HCT116 (cell line): Measurements from ENCODE around the gene MAPK10. TPM values are rescaled to one million over a fixed set of nuclear protein-coding genes. Genes with fewer than 3 reads are reported as not detected.

Experiments
- ATAC-seq: fragments of 200-7000 bp; cut with Tn5 transposase; 2 replicates; pipeline ENCODE4 v1.9.1; 2020; ENCODE audit warnings: mild to moderate bottlenecking, moderate library complexity
- BruUV-seq: library from RNA; stranded (reverse); fragments of 400-500 nt; replicated peaks from 2 replicates; lab custom pipeline; 2021; lab: Mats Ljungman, UMichigan
- CTCF ChIA-PET: fragments of 300-600 bp; sonication (Branson Sonifier 250); formaldehyde crosslinking; loops from one replicate; lab custom pipeline; 2021; ENCODE audit warnings: antibody characterized with exemption; lab: Charles Lee
- POLR2A ChIA-PET: fragments of 300-600, 350-600 bp; sonication (Branson Sonifier 250); formaldehyde crosslinking; loops from one replicate; lab custom pipeline; 2021; ENCODE audit warnings: antibody characterized with exemption; lab: Charles Lee
- RAD21 ChIA-PET, 2 experiments: fragments of 300-600 bp; sonication (Branson Sonifier 250); formaldehyde crosslinking; loops; one replicate each; lab custom pipeline; 2023; ENCODE audit warnings: low total read pairs in 2 of 2; ENCODE audit not compliant: uncharacterized antibody in 2 of 2, unreplicated experiment in 2 of 2, low non-redundant PET in 1 of 2; lab: Charles Lee
- DNase-seq: peaks from one replicate; pipeline ENCODE4 v3.0.0-alpha.2; 2010; ENCODE audit warnings: low read depth, low spot score
- H2AFZ ChIP-seq: fragments of 200-600 bp; shearing (Covaris generic), sonication (generic); 2 replicates; pipeline ENCODE4 v1.6.1; 2017; ENCODE audit warnings: low read depth, mixed run types, mixed read lengths, antibody characterized with exemption, low read length; ENCODE audit not compliant: poor library complexity, severe bottlenecking
- H3K27ac ChIP-seq: 2 replicates; pipeline ENCODE4 v1.5.1; 2012; ENCODE audit warnings: low read depth, low read length
- H3K27me3 ChIP-seq: fragments of 200-600 bp; sonication (generic); 2 replicates; pipeline ENCODE4 v1.6.1; 2016; ENCODE audit warnings: mixed run types, low read length, mixed read lengths; ENCODE audit not compliant: insufficient read depth
- H3K36me3 ChIP-seq, 2 experiments: fragments of 200-500 bp in 1 of 2; fragments of 200-600 bp in 1 of 2; sonication (Bioruptor generic) in 1 of 2; sonication (generic) in 1 of 2; 2 replicates each; pipeline versions ENCODE4 v1.5.1 to v1.6.1; 2014 to 2016; ENCODE audit warnings: low read length in 2 of 2, inconsistent platforms in 1 of 2, mixed read lengths in 1 of 2, mixed run types in 1 of 2; ENCODE audit not compliant: insufficient read depth in 2 of 2, control insufficient read depth in 1 of 2
- H3K4me1 ChIP-seq, 2 experiments: fragments of 200-600 bp in 1 of 2; sonication (generic) in 1 of 2; 2 replicates each; pipeline versions ENCODE4 v1.5.1 to v1.6.1; 2012 to 2017; ENCODE audit warnings: low read length in 2 of 2, inconsistent platforms in 1 of 2, mild to moderate bottlenecking in 1 of 2, mixed read lengths in 1 of 2, mixed run types in 1 of 2, moderate library complexity in 1 of 2; ENCODE audit not compliant: insufficient read depth in 2 of 2, control insufficient read depth in 1 of 2
- H3K4me2 ChIP-seq: fragments of 200-600 bp; sonication (generic); 2 replicates; pipeline ENCODE4 v1.6.1; 2017; ENCODE audit warnings: mixed run types, low read length, mixed read lengths
- H3K4me3 ChIP-seq, 2 experiments: fragments of 200-600 bp in 1 of 2; sonication (generic) in 1 of 2; replicated peaks in 1 of 2; 2 replicates each; pipeline ENCODE4 v1.5.1; 2011 to 2016; ENCODE audit warnings: low read length in 2 of 2, control low read depth in 1 of 2, low read depth in 1 of 2, mild to moderate bottlenecking in 1 of 2, mixed read lengths in 1 of 2, mixed run types in 1 of 2
- H3K79me2 ChIP-seq: fragments of 200-600 bp; sonication (generic); 2 replicates; pipeline ENCODE4 v1.6.1; 2017; ENCODE audit warnings: mild to moderate bottlenecking, mixed run types, low read length, moderate library complexity, mixed read lengths; ENCODE audit not compliant: insufficient read depth
- H3K9ac ChIP-seq: fragments of 200-600 bp; sonication (generic); 2 replicates; pipeline ENCODE4 v1.6.1; 2016; ENCODE audit warnings: low read length, mixed read lengths
- H3K9me2 ChIP-seq: fragments of 200-600 bp; sonication (generic), shearing (Covaris generic); 2 replicates; pipeline ENCODE4 v1.6.1; 2017; ENCODE audit warnings: mixed run types, mild to moderate bottlenecking, moderate library complexity; ENCODE audit not compliant: insufficient read depth
- H3K9me3 ChIP-seq, 2 experiments: fragments of 200-500 bp in 1 of 2; fragments of 200-600 bp in 1 of 2; sonication (Bioruptor generic) in 1 of 2; sonication (generic) in 1 of 2; 2 replicates each; pipeline ENCODE4 v1.6.1; 2014 to 2017; ENCODE audit warnings: low read length in 2 of 2, mixed read lengths in 2 of 2, inconsistent platforms in 1 of 2, low read depth in 1 of 2, mild to moderate bottlenecking in 1 of 2, mixed run types in 1 of 2, moderate library complexity in 1 of 2; ENCODE audit not compliant: control insufficient read depth in 1 of 2, insufficient read depth in 1 of 2
- H4K20me1 ChIP-seq: fragments of 200-600 bp; sonication (generic), shearing (Covaris generic); 2 replicates; pipeline ENCODE4 v1.6.1; 2017; ENCODE audit warnings: mixed run types, mild to moderate bottlenecking, moderate library complexity; ENCODE audit not compliant: insufficient read depth
- CBX3 ChIP-seq: IDR thresholded peaks from 2 replicates; pipeline ENCODE4 v1.6.1; 2012; ENCODE audit warnings: low read depth
- CTCF ChIP-seq, 3 experiments: fragments of 200-600 bp in 1 of 3; sonication (generic) in 1 of 3; IDR thresholded peaks in 2 of 3; conservative IDR thresholded peaks in 1 of 3; 2 replicates each; pipeline ENCODE4 v1.5.1; 2012 to 2017; ENCODE audit warnings: low read depth in 2 of 3, low read length in 2 of 3, antibody characterized with exemption in 1 of 3, borderline replicate concordance in 1 of 3, control low read depth in 1 of 3, mild to moderate bottlenecking in 1 of 3, mixed read lengths in 1 of 3, mixed run types in 1 of 3, moderate library complexity in 1 of 3; ENCODE audit not compliant: insufficient read depth in 1 of 3
- EZH2phosphoT487 ChIP-seq: fragments of 200-600 bp; IDR thresholded peaks from 2 replicates; pipeline ENCODE4 v1.6.1; 2018; ENCODE audit warnings: antibody characterized with exemption, borderline replicate concordance
- JUND ChIP-seq: IDR thresholded peaks from 2 replicates; pipeline ENCODE4 v1.6.1; 2012
- MAX ChIP-seq: IDR thresholded peaks from 2 replicates; pipeline ENCODE4 v1.6.1; 2012
- YY1 ChIP-seq: IDR thresholded peaks from 2 replicates; pipeline ENCODE4 v1.6.1; 2011; ENCODE audit warnings: low read length, low read depth, moderate library complexity, mild to moderate bottlenecking; ENCODE audit not compliant: insufficient replicate concordance; ENCODE audit errors: extremely low read depth
- ZBTB33 ChIP-seq: IDR thresholded peaks from 2 replicates; pipeline ENCODE4 v1.6.1; 2011; ENCODE audit warnings: mild to moderate bottlenecking, low read length, moderate library complexity; ENCODE audit not compliant: insufficient replicate concordance; ENCODE audit errors: extremely low read depth
- ZFX ChIP-seq: fragments of 450-650 bp; IDR thresholded peaks from 2 replicates; pipeline ENCODE4 v1.6.1; 2017
- intact Hi-C: fragments of 100-400 bp; cut with micrococcal nuclease; formaldehyde crosslinking; loops from 2 replicates; pipeline ENCODE4 v1.10.0; 2022
- total RNA-seq: library from RNA; stranded (reverse); gene quantifications from one replicate; pipeline ENCODE4 v1.2.1, GENCODE V29; 2021; ENCODE audit not compliant: unreplicated experiment

Gene MAPK10
- total RNA-seq, 1 experiment from 2014 or later: 0.52 TPM

GRCh38 chr4:86346320-86346719, 13.5 kb downstream of the MAPK10 start (continued):
- TF ChIP-seq ZBTB33 (no peak), CTCF (IDR thresholded peaks at IDR 0.05 in 2 of 3, conservative IDR thresholded peaks at IDR 0.05 in 1 of 3; ENCODE audit: borderline replicate concordance in 1 of 3, insufficient read depth in 1 of 3, low read depth in 2 of 3, low read length in 2 of 3) (no peak), JUND (no peak)

GRCh38 chr4:86344127-86344526, 15.7 kb downstream of the MAPK10 start:
- ATAC-seq: no peak
- DNase-seq: no peak
- POLR2A ChIA-PET: no interaction called here
- H3K4me3 ChIP-seq: no peak overlapping the region
- peaks cover 0 to 3% of the 10 kb centered on the region in 2 experiments; a peak in 2 of 4 replicates for H3K4me1 ChIP-seq
- H3K9me3 ChIP-seq: no peaks in the 10 kb centered on the region
- no peaks in the 10 kb centered on the region for H3K9me2 ChIP-seq
- RAD21 ChIA-PET: no interaction called here
- TF ChIP-seq ZBTB33: no peak
- no peak for TF ChIP-seq EZH2phosphoT487
- no peak for TF ChIP-seq CBX3
- TF ChIP-seq ZFX: no peak
- no peak for TF ChIP-seq MAX
- TF ChIP-seq YY1: no peak
- no TSS peak for BruUV-seq
- no peaks in the 10 kb centered on the region for H3K79me2 ChIP-seq
- CTCF ChIA-PET: no interaction called here
- no peak overlapping the region for H3K27ac ChIP-seq
- H4K20me1 ChIP-seq: no peaks in the 10 kb centered on the region
- no peak overlapping the region for H2AFZ ChIP-seq
- H3K4me2 ChIP-seq: no peak overlapping the region
- intact Hi-C loops: no loop called here
- no peak overlapping the region for H3K9ac ChIP-seq
- no peaks in the 10 kb centered on the region for H3K27me3 ChIP-seq
- H3K36me3 ChIP-seq: no peaks in the 10 kb centered on the region
